ENCODE measurements around the gene HLA-DOA.
A peak's percentile ranks its signal among the peaks of the same experiment; 100 is the strongest.

HLA-DOA gene

GRCh38 chr6:32968093-32968866 lies 41.1 kb downstream of the HLA-DOA start, which contains the start of gene BRD2 (continued):
- peak; percentile 69; the same call in 1 of the 2 replicates for TF ChIP-seq ZNF785 (tag by site-specific recombination; IDR thresholded peaks at IDR 0.05)
- TF ChIP-seq ZNF624 (tag by site-specific recombination; IDR thresholded peaks at IDR 0.05): no peak
- peak; percentile 65; the same call in 1 of the 2 replicates for TF ChIP-seq ZNF629 (tag by site-specific recombination; IDR thresholded peaks at IDR 0.05)
- TF ChIP-seq, protein P1, sequence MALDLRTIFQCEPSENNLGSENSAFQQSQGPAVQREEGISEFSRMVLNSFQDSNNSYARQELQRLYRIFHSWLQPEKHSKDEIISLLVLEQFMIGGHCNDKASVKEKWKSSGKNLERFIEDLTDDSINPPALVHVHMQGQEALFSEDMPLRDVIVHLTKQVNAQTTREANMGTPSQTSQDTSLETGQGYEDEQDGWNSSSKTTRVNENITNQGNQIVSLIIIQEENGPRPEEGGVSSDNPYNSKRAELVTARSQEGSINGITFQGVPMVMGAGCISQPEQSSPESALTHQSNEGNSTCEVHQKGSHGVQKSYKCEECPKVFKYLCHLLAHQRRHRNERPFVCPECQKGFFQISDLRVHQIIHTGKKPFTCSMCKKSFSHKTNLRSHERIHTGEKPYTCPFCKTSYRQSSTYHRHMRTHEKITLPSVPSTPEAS (tag by site-specific recombination; IDR thresholded peaks at IDR 0.05): 0 out of 2 replicates have a peak, but pooled peaks have one; percentile 29
- no peak for TF ChIP-seq ZNF239 (tag by site-specific recombination; IDR thresholded peaks at IDR 0.05)
- no peak for TF ChIP-seq ZNF302 (tag by site-specific recombination; IDR thresholded peaks at IDR 0.05; ENCODE audit: low read depth)
- TF ChIP-seq BCL11A (tag by site-specific recombination; IDR thresholded peaks at IDR 0.05; ENCODE audit: low read depth): peak; percentile 67; the same call in 1 of the 2 replicates
- TF ChIP-seq, protein P2, sequence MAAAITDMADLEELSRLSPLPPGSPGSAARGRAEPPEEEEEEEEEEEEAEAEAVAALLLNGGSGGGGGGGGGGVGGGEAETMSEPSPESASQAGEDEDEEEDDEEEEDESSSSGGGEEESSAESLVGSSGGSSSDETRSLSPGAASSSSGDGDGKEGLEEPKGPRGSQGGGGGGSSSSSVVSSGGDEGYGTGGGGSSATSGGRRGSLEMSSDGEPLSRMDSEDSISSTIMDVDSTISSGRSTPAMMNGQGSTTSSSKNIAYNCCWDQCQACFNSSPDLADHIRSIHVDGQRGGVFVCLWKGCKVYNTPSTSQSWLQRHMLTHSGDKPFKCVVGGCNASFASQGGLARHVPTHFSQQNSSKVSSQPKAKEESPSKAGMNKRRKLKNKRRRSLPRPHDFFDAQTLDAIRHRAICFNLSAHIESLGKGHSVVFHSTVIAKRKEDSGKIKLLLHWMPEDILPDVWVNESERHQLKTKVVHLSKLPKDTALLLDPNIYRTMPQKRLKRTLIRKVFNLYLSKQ (tag by site-specific recombination; IDR thresholded peaks at IDR 0.05; ENCODE audit: borderline replicate concordance): no peak
- no peak for TF ChIP-seq ELK4 (IDR thresholded peaks at IDR 0.05; ENCODE audit: borderline replicate concordance, low read depth, low read length)
- peak; percentile 93 for TF ChIP-seq SP2 (tag by site-specific recombination; IDR thresholded peaks at IDR 0.05)
- TF ChIP-seq ZNF549 (tag by site-specific recombination; IDR thresholded peaks at IDR 0.05): no peak
- peak; percentile 23; the same call in 1 of the 2 replicates for TF ChIP-seq GFI1B (tag by site-specific recombination; IDR thresholded peaks at IDR 0.05)
- no peak for TF ChIP-seq ZNF138 (tag by site-specific recombination; IDR thresholded peaks at IDR 0.05; ENCODE audit: borderline replicate concordance)
- TF ChIP-seq ZNF112 (tag by site-specific recombination; IDR thresholded peaks at IDR 0.05): no peak
- TF ChIP-seq KLF10 (tag by site-specific recombination; IDR thresholded peaks at IDR 0.05): no peak; the same call in 1 of the 2 replicates
- no peak for TF ChIP-seq ZNF621 (tag by site-specific recombination; IDR thresholded peaks at IDR 0.05)
- no peak for TF ChIP-seq ZNF157 (tag by site-specific recombination; IDR thresholded peaks at IDR 0.05)
- TF ChIP-seq, protein P3, sequence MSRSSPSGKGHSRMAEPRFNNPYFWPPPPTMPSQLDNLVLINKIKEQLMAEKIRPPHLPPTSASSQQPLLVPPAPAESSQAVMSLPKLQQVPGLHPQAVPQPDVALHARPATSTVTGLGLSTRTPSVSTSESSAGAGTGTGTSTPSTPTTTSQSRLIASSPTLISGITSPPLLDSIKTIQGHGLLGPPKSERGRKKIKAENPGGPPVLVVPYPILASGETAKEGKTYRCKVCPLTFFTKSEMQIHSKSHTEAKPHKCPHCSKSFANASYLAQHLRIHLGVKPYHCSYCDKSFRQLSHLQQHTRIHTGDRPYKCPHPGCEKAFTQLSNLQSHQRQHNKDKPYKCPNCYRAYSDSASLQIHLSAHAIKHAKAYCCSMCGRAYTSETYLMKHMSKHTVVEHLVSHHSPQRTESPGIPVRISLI (tag by site-specific recombination; IDR thresholded peaks at IDR 0.05): no peak
- TF ChIP-seq ZNF266 (tag by site-specific recombination; IDR thresholded peaks at IDR 0.05; ENCODE audit: low read depth): 0 out of 2 replicates have a peak, but pooled peaks have one; percentile 9
- TF ChIP-seq SALL2 (tag by site-specific recombination; IDR thresholded peaks at IDR 0.05; ENCODE audit: borderline replicate concordance): no peak
- TF ChIP-seq ZNF544 (tag by site-specific recombination; IDR thresholded peaks at IDR 0.05): no peak
- TF ChIP-seq, protein P4, sequence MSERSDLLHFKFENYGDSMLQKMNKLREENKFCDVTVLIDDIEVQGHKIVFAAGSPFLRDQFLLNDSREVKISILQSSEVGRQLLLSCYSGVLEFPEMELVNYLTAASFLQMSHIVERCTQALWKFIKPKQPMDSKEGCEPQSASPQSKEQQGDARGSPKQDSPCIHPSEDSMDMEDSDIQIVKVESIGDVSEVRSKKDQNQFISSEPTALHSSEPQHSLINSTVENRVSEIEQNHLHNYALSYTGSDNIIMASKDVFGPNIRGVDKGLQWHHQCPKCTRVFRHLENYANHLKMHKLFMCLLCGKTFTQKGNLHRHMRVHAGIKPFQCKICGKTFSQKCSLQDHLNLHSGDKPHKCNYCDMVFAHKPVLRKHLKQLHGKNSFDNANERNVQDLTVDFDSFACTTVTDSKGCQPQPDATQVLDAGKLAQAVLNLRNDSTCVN (tag by site-specific recombination; optimal IDR thresholded peaks at IDR 0.05): peak; percentile 99
- TF ChIP-seq ZNF707 (tag by site-specific recombination; IDR thresholded peaks at IDR 0.05): no peak
- peak; percentile 94 for TF ChIP-seq ZIC2 (tag by site-specific recombination; IDR thresholded peaks at IDR 0.05)
- TF ChIP-seq, protein P5, sequence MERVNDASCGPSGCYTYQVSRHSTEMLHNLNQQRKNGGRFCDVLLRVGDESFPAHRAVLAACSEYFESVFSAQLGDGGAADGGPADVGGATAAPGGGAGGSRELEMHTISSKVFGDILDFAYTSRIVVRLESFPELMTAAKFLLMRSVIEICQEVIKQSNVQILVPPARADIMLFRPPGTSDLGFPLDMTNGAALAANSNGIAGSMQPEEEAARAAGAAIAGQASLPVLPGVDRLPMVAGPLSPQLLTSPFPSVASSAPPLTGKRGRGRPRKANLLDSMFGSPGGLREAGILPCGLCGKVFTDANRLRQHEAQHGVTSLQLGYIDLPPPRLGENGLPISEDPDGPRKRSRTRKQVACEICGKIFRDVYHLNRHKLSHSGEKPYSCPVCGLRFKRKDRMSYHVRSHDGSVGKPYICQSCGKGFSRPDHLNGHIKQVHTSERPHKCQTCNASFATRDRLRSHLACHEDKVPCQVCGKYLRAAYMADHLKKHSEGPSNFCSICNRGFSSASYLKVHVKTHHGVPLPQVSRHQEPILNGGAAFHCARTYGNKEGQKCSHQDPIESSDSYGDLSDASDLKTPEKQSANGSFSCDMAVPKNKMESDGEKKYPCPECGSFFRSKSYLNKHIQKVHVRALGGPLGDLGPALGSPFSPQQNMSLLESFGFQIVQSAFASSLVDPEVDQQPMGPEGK (tag by site-specific recombination; IDR thresholded peaks at IDR 0.05): peak; percentile 97
- TF ChIP-seq ZNF48 (tag by site-specific recombination; IDR thresholded peaks at IDR 0.05): no peak
- TF ChIP-seq ZNF211 (tag by site-specific recombination; IDR thresholded peaks at IDR 0.05; ENCODE audit: low read depth): no peak
- peak; percentile 83 for TF ChIP-seq ZBTB1 (tag by site-specific recombination; IDR thresholded peaks at IDR 0.05)
- peak; percentile 69; the same call in 1 of the 2 replicates for TF ChIP-seq KLF7 (tag by site-specific recombination; IDR thresholded peaks at IDR 0.05; ENCODE audit: borderline replicate concordance)
- no peak; the same call in 1 of the 2 replicates for TF ChIP-seq ZNF121 (tag by site-specific recombination; IDR thresholded peaks at IDR 0.05)
- peak; percentile 89 for TF ChIP-seq ZSCAN30 (tag by site-specific recombination; IDR thresholded peaks at IDR 0.05)
- peak; percentile 95 for TF ChIP-seq KLF8 (tag by site-specific recombination; IDR thresholded peaks at IDR 0.05)
- TF ChIP-seq HOXD13 (CRISPR knock-in tag; IDR thresholded peaks at IDR 0.05; ENCODE audit: borderline replicate concordance): no peak
